GM12878 (cell line): ENCODE data around the gene GREB1. TPM values are rescaled to one million over a fixed set of nuclear protein-coding genes. Genes with fewer than 3 reads are reported as not detected.

Experiments used
- ATAC-seq: fragments of 200-7000 bp; cut with Tn5 transposase; 3 replicates; pipeline ENCODE4 v1.9.1; 2020; ENCODE audit warnings: mild to moderate bottlenecking, moderate library complexity
- BruUV-seq: library from RNA; stranded (reverse); fragments of 400-500 nt; replicated peaks from 2 replicates; lab custom pipeline; 2021; lab: Mats Ljungman, UMichigan
- CTCF ChIA-PET: fragments of 300-600 bp; sonication (Branson Sonifier 250); formaldehyde crosslinking; extraction: SDS; loops from one replicate; lab custom pipeline; 2021; ENCODE audit warnings: inconsistent platforms; lab: Yijun Ruan, JAX
- POLR2A ChIA-PET: fragments of 350-600 bp; formaldehyde crosslinking; extraction: SDS; loops from one replicate; lab custom pipeline; 2021; ENCODE audit warnings: inconsistent platforms; lab: Charles Lee
- RAD21 ChIA-PET: fragments of 300-600 bp; sonication (Branson Sonifier 250); formaldehyde crosslinking; loops from one replicate; lab custom pipeline; 2023; ENCODE audit warnings: antibody characterized with exemption; ENCODE audit not compliant: unreplicated experiment; lab: Charles Lee
- SMC1A ChIA-PET: fragments of 300-600 bp; sonication (Branson Sonifier 250); formaldehyde crosslinking; loops from one replicate; lab custom pipeline; 2023; ENCODE audit not compliant: unreplicated experiment, uncharacterized antibody; lab: Charles Lee
- DNase-seq: peaks from one replicate; pipeline ENCODE4 v3.0.0-alpha.2; 2011; ENCODE audit warnings: low read depth, low spot score
- FAIRE-seq: peaks from 3 replicates; lab custom pipeline; 2011; peaks lifted over from hg19 to GRCh38; lab: Jason Lieb, UNC
- H2AFZ ChIP-seq: 2 replicates; pipeline ENCODE4 v1.6.0; 2011; ENCODE audit warnings: low read depth, low read length, control low read depth; ENCODE audit not compliant: control insufficient read depth
- H3K27ac ChIP-seq: 2 replicates; pipeline ENCODE4 v1.5.1; 2011; ENCODE audit warnings: control low read depth; ENCODE audit not compliant: control insufficient read depth, insufficient read depth
- H3K27me3 ChIP-seq, 2 experiments: replicated peaks in 1 of 2; 2 replicates each; pipeline versions ENCODE4 v1.6.0 to v1.6.1; 2011; ENCODE audit warnings: low read length in 1 of 2; ENCODE audit not compliant: control insufficient read depth in 2 of 2, insufficient read depth in 2 of 2
- H3K36me3 ChIP-seq, 2 experiments: 2 replicates each; pipeline ENCODE4 v1.5.1; 2011; ENCODE audit warnings: low read length in 1 of 2; ENCODE audit not compliant: control insufficient read depth in 2 of 2, insufficient read depth in 2 of 2
- H3K4me1 ChIP-seq: 2 replicates; pipeline ENCODE4 v1.6.1; 2011; ENCODE audit warnings: mild to moderate bottlenecking, low read length, moderate library complexity, mixed read lengths; ENCODE audit not compliant: control insufficient read depth, insufficient read depth
- H3K4me2 ChIP-seq: 2 replicates; pipeline ENCODE4 v1.6.0; 2011; ENCODE audit warnings: control low read depth; ENCODE audit not compliant: control insufficient read depth, insufficient read depth
- H3K4me3 ChIP-seq: fragments of 200-600 bp; sonication (generic); 2 replicates; pipeline ENCODE4 v1.5.1; 2016
- H3K79me2 ChIP-seq: 2 replicates; pipeline ENCODE4 v1.6.0; 2011; ENCODE audit warnings: low read length; ENCODE audit not compliant: control insufficient read depth, insufficient read depth
- H3K9ac ChIP-seq: 2 replicates; pipeline ENCODE4 v1.8.0; 2011; ENCODE audit warnings: low read length, control low read depth, mixed read lengths; ENCODE audit not compliant: control insufficient read depth, insufficient read depth
- H3K9me3 ChIP-seq: replicated peaks from 3 replicates; pipeline ENCODE4 v1.5.1; 2011; ENCODE audit warnings: mild to moderate bottlenecking, low read length; ENCODE audit not compliant: control insufficient read depth, insufficient read depth
- H4K20me1 ChIP-seq: 2 replicates; pipeline ENCODE4 v1.6.0; 2011; ENCODE audit not compliant: control insufficient read depth, insufficient read depth
- BACH1 ChIP-seq: fragments of 450-650 bp; IDR thresholded peaks from 2 replicates; pipeline ENCODE4 v1.6.1; 2017; ENCODE audit warnings: mild to moderate bottlenecking, borderline replicate concordance
- FOXM1 ChIP-seq: IDR thresholded peaks from 2 replicates; pipeline ENCODE4 v1.6.1; 2012; ENCODE audit warnings: low read depth, mild to moderate bottlenecking, inconsistent platforms, low read length, moderate library complexity
- KAT2A ChIP-seq: conservative IDR thresholded peaks from 2 replicates; pipeline ENCODE4 v1.6.1; 2011; ENCODE audit warnings: low read depth, low read length; ENCODE audit not compliant: control insufficient read depth
- NRF1 ChIP-seq: conservative IDR thresholded peaks from 2 replicates; pipeline ENCODE4 v1.6.1; 2011; ENCODE audit warnings: mild to moderate bottlenecking, low read depth, low read length, improper control_type of control experiment
- POLR2AphosphoS5 ChIP-seq: IDR thresholded peaks from 2 replicates; pipeline ENCODE4 v1.6.1; 2011; ENCODE audit warnings: mild to moderate bottlenecking, low read length, inconsistent platforms
- RAD51 ChIP-seq: fragments of 450-650 bp; IDR thresholded peaks from 2 replicates; pipeline ENCODE4 v1.6.1; 2016; ENCODE audit warnings: moderate library complexity, mild to moderate bottlenecking, inconsistent platforms
- ZNF217 ChIP-seq: fragments of 450-650 bp; IDR thresholded peaks from 2 replicates; pipeline ENCODE4 v1.6.1; 2017; ENCODE audit warnings: antibody characterized with exemption, mild to moderate bottlenecking
- WGBS: methylation state at CpG from one replicate; pipeline ENCODE4 v1.1.6; 2016; ENCODE audit warnings: low lambda C conversion rate; ENCODE audit not compliant: insufficient replicate concordance, insufficient coverage; ENCODE audit errors: missing lambda C conversion rate; 5-methylcytosine and 5-hydroxymethylcytosine counted together
- in situ Hi-C: fragments of 300-500 bp; cut with MboI; formaldehyde crosslinking; loops from 9 replicates; pipeline ENCODE4 v1.14.3; 2018; ENCODE audit warnings: mixed read lengths
- intact Hi-C: fragments of 100-400 bp; cut with micrococcal nuclease; formaldehyde crosslinking; loops from one replicate; pipeline ENCODE4 v1.14.2; 2022; ENCODE audit not compliant: unreplicated experiment
- polyA plus RNA-seq, 11 experiments: library from polyadenylated mRNA; depleted of rRNA in 4 of 11; unstranded in 6 of 11; stranded (reverse) in 5 of 11; fragments of >200 nt; fragmentation: Nextera tagmentation in 4 of 11; fragmentation: Illumina TruSeq in 1 of 11; extraction: Ambion mirVana in 4 of 11; extraction: Trizol in 1 of 11; gene quantifications; 1 replicate in 1 of 11; 2 replicates in 10 of 11; pipeline versions ENCODE4 v1.2.1 to v1.2.3, GENCODE V29; 2011 to 2016; ENCODE audit warnings: inconsistent platforms in 2 of 11, missing spikeins in 2 of 11, low read depth in 1 of 11
- total RNA-seq, 4 experiments: library from RNA; depleted of rRNA in 3 of 4; stranded (reverse); fragments of >200 nt in 3 of 4; fragmentation: Illumina TruSeq in 1 of 4; extraction: Trizol in 1 of 4; gene quantifications; 2 replicates each; pipeline versions ENCODE4 v1.2.1 to v1.2.3, GENCODE V29; 2013 to 2021
- TF ChIP-seq, protein P1 (sequence below): fragments of 450-650 bp; IDR thresholded peaks from 2 replicates; pipeline ENCODE4 v1.6.1; 2016; ENCODE audit warnings: mild to moderate bottlenecking
- TF ChIP-seq, protein P2 (sequence below): fragments of 150-350 bp; IDR thresholded peaks from 2 replicates; pipeline ENCODE4 v1.6.1; 2014; ENCODE audit warnings: mild to moderate bottlenecking, low read depth, low read length

GREB1 gene
- total and polyA plus RNA-seq, 10 of the 15 experiments (the other 5 are each of a cell fraction or from before 2014, with no cell fraction given) = 0.09 to 2.1 (median 0.37) TPM; not detected in 1

DNA sequence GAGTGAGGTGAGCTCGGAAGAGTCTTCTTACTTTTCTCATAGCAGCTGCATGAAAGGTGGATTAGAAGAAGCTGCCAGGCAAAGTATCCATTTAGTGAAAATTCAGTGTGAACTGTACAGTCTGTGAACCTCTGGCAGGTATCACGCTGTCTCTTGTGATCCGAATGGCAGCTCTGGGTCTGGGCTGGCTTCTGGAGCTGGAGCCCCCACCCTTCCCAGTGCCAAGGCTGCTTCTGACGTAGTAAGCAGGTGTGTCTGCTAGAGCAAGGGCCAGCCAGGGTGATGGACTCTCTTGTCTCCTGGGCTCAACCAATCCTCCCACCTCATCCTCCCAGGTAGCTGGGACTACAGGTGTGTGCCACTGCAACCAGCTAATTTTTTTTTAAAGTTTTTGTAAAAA is 150.1 kb downstream of the GREB1 start:
- ChIA-PET POLR2A (no interaction called here), RAD21 (no interaction called here), CTCF (interaction anchor here (0.6 to 2.8 kb wide), 4 partner anchors 20 to 100 kb away, joined by 3 to 14 read pairs (median 6); no protein-coding TSS in a partner anchor), SMC1A (interaction anchor here (1.6 kb wide), 1 partner anchor 99 kb away, joined by 4 read pairs; no protein-coding TSS in a partner anchor)
- TF ChIP-seq, protein P1, sequence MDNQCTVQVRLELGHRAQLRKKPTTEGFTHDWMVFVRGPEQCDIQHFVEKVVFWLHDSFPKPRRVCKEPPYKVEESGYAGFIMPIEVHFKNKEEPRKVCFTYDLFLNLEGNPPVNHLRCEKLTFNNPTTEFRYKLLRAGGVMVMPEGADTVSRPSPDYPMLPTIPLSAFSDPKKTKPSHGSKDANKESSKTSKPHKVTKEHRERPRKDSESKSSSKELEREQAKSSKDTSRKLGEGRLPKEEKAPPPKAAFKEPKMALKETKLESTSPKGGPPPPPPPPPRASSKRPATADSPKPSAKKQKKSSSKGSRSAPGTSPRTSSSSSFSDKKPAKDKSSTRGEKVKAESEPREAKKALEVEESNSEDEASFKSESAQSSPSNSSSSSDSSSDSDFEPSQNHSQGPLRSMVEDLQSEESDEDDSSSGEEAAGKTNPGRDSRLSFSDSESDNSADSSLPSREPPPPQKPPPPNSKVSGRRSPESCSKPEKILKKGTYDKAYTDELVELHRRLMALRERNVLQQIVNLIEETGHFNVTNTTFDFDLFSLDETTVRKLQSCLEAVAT = no peak
- no peak for TF ChIP-seq NRF1
- Histone ChIP-seq H3K4me1 (0 out of 2 replicates have a peak, but pooled peaks cover 4% of the 10 kb centered on the region), H4K20me1 (no peaks in the 10 kb centered on the region), H3K4me3 (no peak overlapping the region), H3K79me2 (no peaks in the 10 kb centered on the region), H3K9ac (no peak overlapping the region), H3K9me3 (no peaks in the 10 kb centered on the region), H2AFZ (no peak overlapping the region), H3K27ac (no peak overlapping the region), H3K4me2 (no peak overlapping the region), H3K27me3 (peaks cover 3 to 5% of the 10 kb centered on the region in 2 experiments; a peak in 3 of 4 replicates), H3K36me3 (no peaks in the 10 kb centered on the region)
- FAIRE-seq (no peak), ATAC-seq (no peak), DNase-seq (no peak)
- no TSS peak for BruUV-seq
- WGBS = 62% methylated on average over 4 of the region's 4 CpGs
- intact Hi-C loops (loop anchor here (2.0 kb wide), 1 partner anchor 205 kb away; no protein-coding TSS in a partner anchor), in situ Hi-C loops (no loop called here)

DNA sequence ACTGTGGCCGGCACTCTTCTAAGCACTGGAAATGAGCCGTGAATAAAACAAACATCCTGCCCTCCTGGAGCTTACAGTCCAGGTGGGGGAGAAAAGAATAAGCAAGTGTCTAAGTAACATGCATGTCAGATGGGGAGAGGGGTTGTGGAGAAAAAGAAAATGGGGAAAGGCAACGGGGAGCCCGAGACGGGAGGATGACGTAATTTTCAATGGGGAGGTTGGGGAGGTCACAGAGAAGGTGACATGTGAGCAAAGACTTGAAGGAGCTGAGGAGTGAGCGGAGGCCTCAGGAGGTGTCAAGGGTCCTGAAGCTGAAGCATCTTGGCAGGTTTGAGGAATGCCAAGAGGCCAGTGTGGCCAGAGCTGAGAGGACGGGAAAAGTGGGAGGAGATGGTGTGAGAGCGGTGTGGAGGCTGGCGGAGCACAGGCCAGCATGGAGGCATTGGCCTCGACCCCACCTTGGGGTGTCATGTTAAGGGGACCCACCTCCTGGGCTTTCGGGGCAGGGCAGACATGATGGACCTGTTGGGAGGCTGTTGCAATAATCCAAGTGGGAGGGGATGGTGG is 151.1 kb downstream of the GREB1 start:
- H3K27ac ChIP-seq = no peak overlapping the region
- CTCF ChIA-PET = interaction anchor here (2.1 to 2.8 kb wide), 2 partner anchors 94 to 99 kb away, joined by 8 to 14 read pairs; no protein-coding TSS in a partner anchor
- peaks cover 3 to 5% of the 10 kb centered on the region in 2 experiments; a peak in 3 of 4 replicates for H3K27me3 ChIP-seq
- 0 out of 2 replicates have a peak, but pooled peaks cover 4% of the 10 kb centered on the region for H3K4me1 ChIP-seq
- H3K36me3 ChIP-seq = no peaks in the 10 kb centered on the region
- WGBS = 32% methylated on average over 12 of the region's 12 CpGs
- intact Hi-C loops (loop anchor here (5.0 kb wide), 1 partner anchor 98 kb away; no protein-coding TSS in a partner anchor), in situ Hi-C loops (no loop called here)
- SMC1A ChIA-PET = interaction anchor here (1.6 kb wide), 1 partner anchor 98 kb away, joined by 4 read pairs; no protein-coding TSS in a partner anchor
- no peaks in the 10 kb centered on the region for H4K20me1 ChIP-seq
- no peaks in the 10 kb centered on the region for H3K79me2 ChIP-seq
- ATAC-seq = no peak
- no peak for DNase-seq
- no peak overlapping the region for H3K4me3 ChIP-seq
- no peak overlapping the region for H3K4me2 ChIP-seq
- no TSS peak for BruUV-seq
- POLR2A ChIA-PET = no interaction called here
- RAD21 ChIA-PET = no interaction called here
- H2AFZ ChIP-seq = no peak overlapping the region
- FAIRE-seq = no peak
- H3K9me3 ChIP-seq = no peaks in the 10 kb centered on the region
- H3K9ac ChIP-seq = no peak overlapping the region
- TF ChIP-seq RAD51 (no peak), POLR2AphosphoS5 (no peak), BACH1 (no peak), FOXM1 (no peak), ZNF217 (no peak), KAT2A (no peak)
- TF ChIP-seq, protein P2, sequence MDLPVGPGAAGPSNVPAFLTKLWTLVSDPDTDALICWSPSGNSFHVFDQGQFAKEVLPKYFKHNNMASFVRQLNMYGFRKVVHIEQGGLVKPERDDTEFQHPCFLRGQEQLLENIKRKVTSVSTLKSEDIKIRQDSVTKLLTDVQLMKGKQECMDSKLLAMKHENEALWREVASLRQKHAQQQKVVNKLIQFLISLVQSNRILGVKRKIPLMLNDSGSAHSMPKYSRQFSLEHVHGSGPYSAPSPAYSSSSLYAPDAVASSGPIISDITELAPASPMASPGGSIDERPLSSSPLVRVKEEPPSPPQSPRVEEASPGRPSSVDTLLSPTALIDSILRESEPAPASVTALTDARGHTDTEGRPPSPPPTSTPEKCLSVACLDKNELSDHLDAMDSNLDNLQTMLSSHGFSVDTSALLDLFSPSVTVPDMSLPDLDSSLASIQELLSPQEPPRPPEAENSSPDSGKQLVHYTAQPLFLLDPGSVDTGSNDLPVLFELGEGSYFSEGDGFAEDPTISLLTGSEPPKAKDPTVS = no peak
